ENCODE results near the gene ARHGDIA. TPM values are rescaled to one million over a fixed set of nuclear protein-coding genes. Genes with fewer than 3 reads are reported as not detected.
"Not testable (repeated sequence)": the region's sequence is repeated elsewhere in the genome, so short reads cannot be mapped to it uniquely, and the experiment has no call there.

Gene ARHGDIA
- total RNA-seq (2021) (568 and 667 TPM in 2 replicates), Bru-seq, nascent RNA (percentile 87 among the genes with signal in this experiment), BruChase-seq, experiment 1, labeled RNA remaining after a 2-hour chase (percentile 94 among the genes with signal in this experiment), BruChase-seq, experiment 2, labeled RNA remaining after a 6-hour chase (percentile 99 among the genes with signal in this experiment)
- long read RNA-seq, transcript ARHGDIA-201 (6 exons, 1,906 nt): major isoform, 504 of 649 reads
- long read RNA-seq, transcript ARHGDIA-211 (5 exons, 823 nt): minor isoform, 13 of 649 reads
- long read RNA-seq, transcript ARHGDIA-203 (6 exons, 1,517 nt): minor isoform, 8 of 649 reads
- long read RNA-seq, transcript ARHGDIA-207 (5 exons, 1,201 nt): minor isoform, 17 of 649 reads
- long read RNA-seq, partial matches to known transcripts: 8 of 649 reads
- long read RNA-seq, other reads (novel, unspliced or antisense): 84 of 649 reads

- BruUV-seq (replicated peaks): no TSS peak
- Histone ChIP-seq H3K36me3 (ENCODE audit: insufficient read depth, low read length, poor library complexity, severe bottlenecking) (peaks cover 31% of the 10 kb centered on the region), H3K4me3 (ENCODE audit: low read depth, low read length, poor library complexity, severe bottlenecking) (peak within 1 kb of the TSS; percentile 80), H3K9me3 (ENCODE audit: low read depth, low read length, poor library complexity, severe bottlenecking) (no peaks in the 10 kb centered on the region), H3K27me3 (replicated peaks; ENCODE audit: insufficient read depth, low read depth, low read length, poor library complexity) (no peaks in the 10 kb centered on the region), H3K27ac (ENCODE audit: low read depth, low read length, poor library complexity, severe bottlenecking) (peak within 1 kb of the TSS; percentile 100), H3K4me1 (ENCODE audit: insufficient read depth, low read length, poor library complexity, severe bottlenecking) (peaks cover 31% of the 10 kb centered on the region)
- intact Hi-C loops (cut with micrococcal nuclease; ENCODE audit: unreplicated experiment): no loop called here
- ChIA-PET CTCF (no interaction called here), POLR2A (ENCODE audit: low non-redundant PET) (no interaction called here)
- TF ChIP-seq CTCF (conservative IDR thresholded peaks at IDR 0.05; ENCODE audit: low read depth, low read length): no peak
- no peak for TF ChIP-seq EZH2 (IDR thresholded peaks at IDR 0.05; ENCODE audit: borderline replicate concordance, low read depth, low read length, poor library complexity, severe bottlenecking)
- no peak for DNase-seq (ENCODE audit: low spot score)
Observed at GRCh38 chr17:81870981-81871386, at the start of gene ARHGDIA. TSS of gene ARHGDIA (minus strand) at chr17:81871337. CDS start at chr17:81869930, 1,407 bp downstream.

DNA sequence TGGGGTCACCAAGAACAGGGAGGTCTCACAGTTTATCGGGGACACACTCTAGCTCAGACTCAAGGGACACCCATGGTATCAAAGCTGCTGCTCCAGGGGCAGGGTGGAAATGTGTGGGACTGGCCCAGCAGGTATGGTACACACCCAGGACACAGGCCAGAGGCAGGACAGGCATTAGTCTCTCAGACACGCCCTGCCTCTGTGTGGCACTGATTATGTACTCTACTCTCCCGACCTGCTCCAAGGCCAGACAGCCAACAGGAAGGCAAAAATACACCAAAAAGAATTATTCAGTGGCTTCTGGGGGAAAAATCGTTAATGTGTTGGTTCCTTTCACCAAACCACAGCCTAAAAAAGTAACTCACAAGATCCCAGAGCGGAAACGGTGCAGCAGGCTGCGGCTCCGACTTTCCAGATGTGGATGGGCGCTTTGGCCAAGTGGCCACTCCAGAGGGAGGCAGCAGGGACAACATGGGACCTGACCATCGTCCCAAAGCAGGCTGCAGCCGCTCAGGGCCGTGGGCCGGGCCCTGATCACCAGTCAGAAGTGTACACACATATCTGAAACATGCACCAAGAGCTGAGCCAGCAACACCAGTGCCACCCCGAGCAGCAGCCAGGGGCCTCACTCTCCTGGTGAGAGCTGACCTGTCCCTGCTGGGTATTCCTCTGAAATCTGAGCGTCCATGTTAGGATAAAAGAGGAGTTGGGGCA, 47.9 kb upstream of the ARHGDIA start:
- intact Hi-C loops (cut with micrococcal nuclease; ENCODE audit: unreplicated experiment): no loop called here
- Histone ChIP-seq H3K4me1 (ENCODE audit: insufficient read depth, low read length, poor library complexity, severe bottlenecking) (peaks cover 18% of the 10 kb centered on the region), H3K9me3 (ENCODE audit: low read depth, low read length, poor library complexity, severe bottlenecking) (no peaks in the 10 kb centered on the region), H3K27ac (ENCODE audit: low read depth, low read length, poor library complexity, severe bottlenecking) (no peak overlapping the region), H3K36me3 (ENCODE audit: insufficient read depth, low read length, poor library complexity, severe bottlenecking) (peaks cover 36% of the 10 kb centered on the region), H3K4me3 (ENCODE audit: low read depth, low read length, poor library complexity, severe bottlenecking) (no peak overlapping the region), H3K27me3 (replicated peaks; ENCODE audit: insufficient read depth, low read depth, low read length, poor library complexity) (no peaks in the 10 kb centered on the region)
- POLR2A ChIA-PET (ENCODE audit: low non-redundant PET): no interaction called here
- no TSS peak for BruUV-seq (replicated peaks)
- no peak for DNase-seq (ENCODE audit: low spot score)
- CTCF ChIA-PET: no interaction called here
- TF ChIP-seq EZH2 (IDR thresholded peaks at IDR 0.05; ENCODE audit: borderline replicate concordance, low read depth, low read length, poor library complexity, severe bottlenecking) (no peak), CTCF (conservative IDR thresholded peaks at IDR 0.05; ENCODE audit: low read depth, low read length) (no peak)

DNA sequence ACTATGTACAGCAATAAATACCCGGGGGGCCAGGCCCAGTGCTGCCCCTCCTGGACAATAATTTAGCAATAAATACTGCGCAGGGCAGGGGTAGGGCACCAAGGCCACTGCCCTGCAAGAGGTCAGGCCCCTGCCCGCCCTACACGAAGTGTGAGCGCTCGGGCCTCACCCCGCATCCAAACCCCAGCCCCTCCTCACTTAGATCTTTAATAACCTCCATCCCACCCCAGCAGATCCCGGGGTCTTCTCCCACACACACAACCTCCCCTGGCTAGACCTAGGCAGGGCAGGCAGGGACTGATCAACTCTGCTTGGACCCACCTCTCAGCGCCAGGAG, 47.2 kb upstream of the ARHGDIA start:
- Histone ChIP-seq H3K36me3 (ENCODE audit: insufficient read depth, low read length, poor library complexity, severe bottlenecking) (peaks cover 41% of the 10 kb centered on the region), H3K27ac (ENCODE audit: low read depth, low read length, poor library complexity, severe bottlenecking) (peak overlapping the region; percentile 76), H3K4me3 (ENCODE audit: low read depth, low read length, poor library complexity, severe bottlenecking) (peak overlapping the region; percentile 85), H3K4me1 (ENCODE audit: insufficient read depth, low read length, poor library complexity, severe bottlenecking) (peaks cover 12% of the 10 kb centered on the region)
- H3K27me3 ChIP-seq (replicated peaks; ENCODE audit: insufficient read depth, low read depth, low read length, poor library complexity); BruUV-seq (replicated peaks); H3K9me3 ChIP-seq (ENCODE audit: low read depth, low read length, poor library complexity, severe bottlenecking); DNase-seq (ENCODE audit: low spot score); POLR2A ChIA-PET (ENCODE audit: low non-redundant PET); intact Hi-C loops (cut with micrococcal nuclease; ENCODE audit: unreplicated experiment); CTCF ChIA-PET: not testable (repeated sequence)

All from A673 (cell line).